ENCODE results near the gene AQP5. TPM values are rescaled to one million over a fixed set of nuclear protein-coding genes. Genes with fewer than 3 reads are reported as not detected.

AQP5 gene
- total and polyA plus RNA-seq, 2 experiments from 2014 or later, result not detected

DNA sequence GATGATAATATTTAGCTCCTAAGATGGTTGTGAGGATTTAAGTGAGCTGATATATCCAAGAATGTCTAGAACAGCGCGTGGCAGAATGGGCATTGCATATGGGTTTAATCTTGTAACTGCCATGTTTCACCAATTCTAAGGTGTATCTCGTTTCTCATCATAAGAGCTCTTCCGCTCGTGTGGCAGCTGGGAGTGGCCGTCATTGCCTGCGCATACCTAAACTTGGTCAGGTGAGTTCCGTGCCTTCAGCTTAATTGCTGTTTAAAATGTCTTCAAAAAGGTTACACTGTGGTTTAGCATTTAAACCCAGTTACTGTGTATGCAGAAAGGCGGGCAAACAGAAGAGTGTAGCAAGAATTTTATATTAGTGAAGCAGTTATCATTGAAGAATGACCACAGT is 15.6 kb upstream of the AQP5 start:
- H3K36me3 ChIP-seq (ENCODE audit: low read depth), result no peaks in the 10 kb centered on the region
- in situ Hi-C loops (cut with MboI), result no loop called here
- 86 to 88% methylated on average over 9 of the region's 9 CpGs for WGBS, 2 experiments (ENCODE audit: low coverage in 1 of 2, low lambda C conversion rate in 2 of 2, missing lambda C conversion rate in 2 of 2)
- H3K4me3 ChIP-seq, result no peak overlapping the region
- H3K27me3 ChIP-seq (replicated peaks; ENCODE audit: insufficient read depth), result no peaks in the 10 kb centered on the region
- TF ChIP-seq EZH2phosphoT487 (IDR thresholded peaks at IDR 0.05; ENCODE audit: insufficient read depth, low read depth), result no peak
- no peak for TF ChIP-seq EZH2 (IDR thresholded peaks at IDR 0.05; ENCODE audit: insufficient read depth, poor library complexity, severe bottlenecking)
- no peak overlapping the region for H3K27ac ChIP-seq
- no peaks in the 10 kb centered on the region for H3K9me2 ChIP-seq (ENCODE audit: insufficient read depth)
- no peaks in the 10 kb centered on the region for H4K20me1 ChIP-seq (ENCODE audit: insufficient read depth)
- H3K4me1 ChIP-seq (ENCODE audit: insufficient read depth), result no peaks in the 10 kb centered on the region
- H3K4me2 ChIP-seq (ENCODE audit: unreplicated experiment), result no peak overlapping the region
- no peaks in the 10 kb centered on the region for H3F3A ChIP-seq (ENCODE audit: insufficient read depth)
- H3K9ac ChIP-seq, result no peak overlapping the region
- H2AFZ ChIP-seq, result peak overlapping the region; percentile 88
- no peaks in the 10 kb centered on the region for H3K9me3 ChIP-seq (ENCODE audit: low read depth)
- DNase-seq, result no peak
- no peaks in the 10 kb centered on the region for H3K79me2 ChIP-seq (ENCODE audit: insufficient read depth)

DNA sequence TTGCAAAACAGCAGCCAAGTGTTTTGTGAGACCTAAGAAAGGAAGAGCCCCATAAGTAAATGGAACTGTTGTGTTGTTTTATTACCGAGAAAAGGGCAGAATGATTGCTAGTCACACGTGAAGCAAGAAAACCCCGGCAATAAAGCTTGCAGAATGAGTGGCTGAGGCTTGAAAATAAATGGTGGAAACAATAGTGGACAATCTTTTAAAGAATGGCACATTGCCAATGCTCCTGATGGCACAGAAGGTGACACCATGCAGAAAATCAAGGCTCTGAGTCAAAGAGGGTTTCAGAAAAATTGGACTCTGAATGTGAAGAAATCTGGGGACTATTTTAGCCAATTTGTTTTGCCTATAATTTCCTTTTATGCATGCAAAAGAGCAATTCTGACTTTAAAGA is 15.2 kb upstream of the AQP5 start:
- H3K9me2 ChIP-seq (ENCODE audit: insufficient read depth), result no peaks in the 10 kb centered on the region
- no peaks in the 10 kb centered on the region for H4K20me1 ChIP-seq (ENCODE audit: insufficient read depth)
- H3K4me3 ChIP-seq, result no peak overlapping the region
- H3K79me2 ChIP-seq (ENCODE audit: insufficient read depth), result no peaks in the 10 kb centered on the region
- no peak overlapping the region for H3K27ac ChIP-seq
- H3K4me1 ChIP-seq (ENCODE audit: insufficient read depth), result no peaks in the 10 kb centered on the region
- in situ Hi-C loops (cut with MboI), result no loop called here
- 74% methylated on average over 3 of the region's 3 CpGs for WGBS, 2 experiments (ENCODE audit: low coverage in 1 of 2, low lambda C conversion rate in 2 of 2, missing lambda C conversion rate in 2 of 2)
- no peak for TF ChIP-seq EZH2phosphoT487 (IDR thresholded peaks at IDR 0.05; ENCODE audit: insufficient read depth, low read depth)
- TF ChIP-seq EZH2 (IDR thresholded peaks at IDR 0.05; ENCODE audit: insufficient read depth, poor library complexity, severe bottlenecking), result no peak
- H3K36me3 ChIP-seq (ENCODE audit: low read depth), result no peaks in the 10 kb centered on the region
- no peak overlapping the region for H3K4me2 ChIP-seq (ENCODE audit: unreplicated experiment)
- no peaks in the 10 kb centered on the region for H3K27me3 ChIP-seq (replicated peaks; ENCODE audit: insufficient read depth)
- DNase-seq, result no peak
- H3F3A ChIP-seq (ENCODE audit: insufficient read depth), result no peaks in the 10 kb centered on the region
- H3K9ac ChIP-seq, result no peak overlapping the region
- no peaks in the 10 kb centered on the region for H3K9me3 ChIP-seq (ENCODE audit: low read depth)
- peak overlapping the region; percentile 88; the same call in 1 of the 2 replicates for H2AFZ ChIP-seq

DNA sequence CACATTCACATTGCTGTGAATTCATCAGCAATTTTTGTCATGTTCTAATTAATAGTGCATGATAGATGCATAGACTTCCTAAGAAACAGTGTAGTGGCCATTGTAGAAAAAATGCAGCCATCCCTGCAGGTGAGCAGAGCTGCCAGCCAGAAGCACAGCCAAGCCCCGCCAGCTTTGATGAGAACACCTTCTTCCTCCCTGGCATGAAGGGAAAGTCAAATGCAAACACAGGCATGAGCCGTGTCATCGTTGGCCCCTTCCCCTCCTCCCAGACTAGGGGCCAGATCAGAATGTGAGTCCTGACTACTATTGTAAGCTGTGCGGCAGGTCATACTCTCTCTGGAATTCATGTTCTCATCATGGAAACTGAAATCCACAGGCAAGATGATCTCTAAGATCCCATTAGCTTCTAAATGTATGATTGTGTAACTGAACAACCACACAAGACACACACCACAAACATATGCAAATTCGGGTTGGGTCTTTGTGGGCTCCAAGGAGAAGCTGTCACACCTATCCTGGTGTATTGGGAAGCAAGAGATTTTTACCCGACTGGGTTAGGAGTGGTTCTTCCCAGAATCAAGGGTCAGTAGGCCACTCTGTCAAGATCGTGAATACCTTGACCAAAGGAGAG is 14.0 kb upstream of the AQP5 start:
- H3K27ac ChIP-seq, result no peak overlapping the region
- no peak overlapping the region for H2AFZ ChIP-seq
- no peaks in the 10 kb centered on the region for H4K20me1 ChIP-seq (ENCODE audit: insufficient read depth)
- in situ Hi-C loops (cut with MboI), result no loop called here
- no peaks in the 10 kb centered on the region for H3K9me3 ChIP-seq (ENCODE audit: low read depth)
- H3K9ac ChIP-seq, result no peak overlapping the region
- no peaks in the 10 kb centered on the region for H3K36me3 ChIP-seq (ENCODE audit: low read depth)
- H3F3A ChIP-seq (ENCODE audit: insufficient read depth), result no peaks in the 10 kb centered on the region
- H3K9me2 ChIP-seq (ENCODE audit: insufficient read depth), result no peaks in the 10 kb centered on the region
- DNase-seq, result no peak
- H3K27me3 ChIP-seq (replicated peaks; ENCODE audit: insufficient read depth), result no peaks in the 10 kb centered on the region
- no peak overlapping the region for H3K4me2 ChIP-seq (ENCODE audit: unreplicated experiment)
- 73 to 81% methylated on average over 7 of the region's 7 CpGs for WGBS, 2 experiments (ENCODE audit: low coverage in 1 of 2, low lambda C conversion rate in 2 of 2, missing lambda C conversion rate in 2 of 2)
- H3K4me3 ChIP-seq, result no peak overlapping the region
- TF ChIP-seq EZH2 (IDR thresholded peaks at IDR 0.05; ENCODE audit: insufficient read depth, poor library complexity, severe bottlenecking), result no peak
- TF ChIP-seq EZH2phosphoT487 (IDR thresholded peaks at IDR 0.05; ENCODE audit: insufficient read depth, low read depth), result no peak
- no peaks in the 10 kb centered on the region for H3K4me1 ChIP-seq (ENCODE audit: insufficient read depth)
- no peaks in the 10 kb centered on the region for H3K79me2 ChIP-seq (ENCODE audit: insufficient read depth)

DNA sequence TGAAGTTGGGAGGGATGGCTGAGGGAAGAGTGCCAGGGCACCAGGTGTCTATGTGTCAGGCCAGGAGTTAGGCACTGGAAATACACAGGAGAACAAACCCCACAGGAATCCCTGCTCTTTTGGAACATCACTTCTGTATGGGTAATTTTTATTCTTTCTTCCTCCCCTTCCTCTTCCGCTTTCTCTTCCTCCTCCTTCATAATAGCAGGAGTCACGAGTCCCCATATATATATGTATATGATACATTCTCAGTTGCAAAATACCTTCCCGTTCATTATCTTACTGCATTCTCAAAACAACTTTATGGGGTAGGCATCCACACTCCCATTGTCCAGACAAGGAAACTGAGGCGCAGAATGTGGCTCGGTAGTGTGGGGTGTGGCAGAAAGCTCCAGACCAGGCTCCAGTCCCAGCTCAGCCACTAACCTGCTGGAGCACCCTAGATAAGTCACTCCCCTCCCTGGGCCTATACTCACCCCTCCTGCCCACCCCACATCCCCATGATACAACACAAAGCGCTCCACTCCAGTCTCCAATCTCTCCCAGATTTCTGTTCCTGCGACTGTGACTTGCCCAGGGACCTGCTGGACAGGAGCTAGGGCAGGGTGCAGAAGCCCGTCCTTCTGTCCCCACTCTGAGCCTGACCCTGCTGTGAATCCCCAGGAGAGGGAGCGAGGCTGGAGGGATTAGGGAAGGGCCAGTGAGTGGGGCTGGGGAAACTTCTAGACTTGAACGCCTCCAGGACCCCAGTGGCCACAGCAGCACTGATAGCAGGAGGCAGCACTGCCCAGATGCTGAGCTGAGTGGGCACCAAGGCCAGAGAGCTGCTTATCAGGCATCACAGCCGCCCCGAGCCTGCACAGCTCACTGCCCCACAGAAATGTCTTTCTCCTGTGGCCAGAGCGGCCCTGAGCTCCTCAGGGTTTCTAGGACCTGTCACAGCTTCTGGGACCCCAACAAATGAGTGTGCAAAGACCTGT is 12.5 kb upstream of the AQP5 start:
- no peaks in the 10 kb centered on the region for H3K36me3 ChIP-seq (ENCODE audit: low read depth)
- H3K9ac ChIP-seq, result no peak overlapping the region
- H3K79me2 ChIP-seq (ENCODE audit: insufficient read depth), result no peaks in the 10 kb centered on the region
- 72 to 75% methylated on average over 13 of the region's 13 CpGs for WGBS, 2 experiments (ENCODE audit: low coverage in 1 of 2, low lambda C conversion rate in 2 of 2, missing lambda C conversion rate in 2 of 2)
- no peak overlapping the region for H3K27ac ChIP-seq
- H3K9me2 ChIP-seq (ENCODE audit: insufficient read depth), result no peaks in the 10 kb centered on the region
- no peak overlapping the region for H3K4me3 ChIP-seq
- no peaks in the 10 kb centered on the region for H3K4me1 ChIP-seq (ENCODE audit: insufficient read depth)
- H3K27me3 ChIP-seq (replicated peaks; ENCODE audit: insufficient read depth), result 0 out of 2 replicates have a peak, but pooled peaks cover 1% of the 10 kb centered on the region
- no peaks in the 10 kb centered on the region for H4K20me1 ChIP-seq (ENCODE audit: insufficient read depth)
- in situ Hi-C loops (cut with MboI), result no loop called here
- DNase-seq, result no peak
- H3K4me2 ChIP-seq (ENCODE audit: unreplicated experiment), result no peak overlapping the region
- H3F3A ChIP-seq (ENCODE audit: insufficient read depth), result no peaks in the 10 kb centered on the region
- H3K9me3 ChIP-seq (ENCODE audit: low read depth), result no peaks in the 10 kb centered on the region
- H2AFZ ChIP-seq, result no peak overlapping the region
- TF ChIP-seq EZH2phosphoT487 (IDR thresholded peaks at IDR 0.05; ENCODE audit: insufficient read depth, low read depth) (no peak), EZH2 (IDR thresholded peaks at IDR 0.05; ENCODE audit: insufficient read depth, poor library complexity, severe bottlenecking) (no peak)

Data from GM23248 (cell line).